Measurements from ENCODE around the gene NMT1. TPM values are rescaled to one million over a fixed set of nuclear protein-coding genes. Genes with fewer than 3 reads are reported as not detected.

Gene NMT1
- total and polyA plus RNA-seq, 2 of the 13 experiments (the other 11 are each of a cell fraction or from before 2014, with no cell fraction given), result 75.7 to 142 TPM

DNA sequence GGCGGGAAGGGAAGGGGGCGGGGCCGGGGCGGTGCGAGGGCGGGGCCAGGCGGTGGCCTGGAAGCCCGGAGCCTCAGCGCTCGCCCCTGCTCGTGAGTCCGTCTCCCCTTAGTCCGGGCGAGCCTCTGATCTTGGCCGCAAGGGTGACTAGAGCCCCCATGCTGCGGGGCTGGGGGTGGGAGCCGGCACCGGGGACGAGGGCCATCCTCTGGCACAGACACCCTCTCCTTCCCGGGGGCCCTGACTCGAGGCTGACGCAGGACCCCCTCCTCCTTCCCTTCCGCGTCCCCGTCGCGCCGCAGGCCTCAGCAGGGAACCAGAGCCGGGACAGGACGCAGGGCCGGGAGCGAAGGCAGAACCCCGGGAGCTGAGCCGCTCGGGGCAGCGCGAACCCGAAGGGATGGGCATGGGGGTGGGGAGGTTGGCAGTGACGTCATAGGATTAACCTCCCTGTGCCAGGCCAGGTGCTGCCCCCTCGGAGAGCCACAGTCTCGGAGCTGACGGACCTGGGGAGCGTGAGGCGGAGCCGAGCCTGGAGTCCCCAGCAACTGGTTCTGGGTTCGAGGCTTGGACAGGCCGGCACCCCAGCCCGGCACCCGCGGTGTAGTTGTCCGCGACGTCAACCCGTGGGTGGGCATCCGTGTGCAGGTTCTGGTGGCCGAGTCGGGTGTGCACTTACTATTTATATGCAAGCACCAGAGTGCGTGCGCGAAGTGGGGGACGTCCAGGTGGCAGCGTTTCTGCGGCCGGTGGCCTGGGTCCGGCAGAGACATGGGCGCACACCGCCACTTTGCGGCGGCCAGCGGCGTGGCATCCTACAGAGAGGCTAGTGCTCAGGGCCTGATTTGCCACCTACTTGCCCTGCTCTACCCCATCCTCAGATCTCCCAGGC is 71.7 kb downstream of the NMT1 start (continued):
- TF ChIP-seq, protein P1, sequence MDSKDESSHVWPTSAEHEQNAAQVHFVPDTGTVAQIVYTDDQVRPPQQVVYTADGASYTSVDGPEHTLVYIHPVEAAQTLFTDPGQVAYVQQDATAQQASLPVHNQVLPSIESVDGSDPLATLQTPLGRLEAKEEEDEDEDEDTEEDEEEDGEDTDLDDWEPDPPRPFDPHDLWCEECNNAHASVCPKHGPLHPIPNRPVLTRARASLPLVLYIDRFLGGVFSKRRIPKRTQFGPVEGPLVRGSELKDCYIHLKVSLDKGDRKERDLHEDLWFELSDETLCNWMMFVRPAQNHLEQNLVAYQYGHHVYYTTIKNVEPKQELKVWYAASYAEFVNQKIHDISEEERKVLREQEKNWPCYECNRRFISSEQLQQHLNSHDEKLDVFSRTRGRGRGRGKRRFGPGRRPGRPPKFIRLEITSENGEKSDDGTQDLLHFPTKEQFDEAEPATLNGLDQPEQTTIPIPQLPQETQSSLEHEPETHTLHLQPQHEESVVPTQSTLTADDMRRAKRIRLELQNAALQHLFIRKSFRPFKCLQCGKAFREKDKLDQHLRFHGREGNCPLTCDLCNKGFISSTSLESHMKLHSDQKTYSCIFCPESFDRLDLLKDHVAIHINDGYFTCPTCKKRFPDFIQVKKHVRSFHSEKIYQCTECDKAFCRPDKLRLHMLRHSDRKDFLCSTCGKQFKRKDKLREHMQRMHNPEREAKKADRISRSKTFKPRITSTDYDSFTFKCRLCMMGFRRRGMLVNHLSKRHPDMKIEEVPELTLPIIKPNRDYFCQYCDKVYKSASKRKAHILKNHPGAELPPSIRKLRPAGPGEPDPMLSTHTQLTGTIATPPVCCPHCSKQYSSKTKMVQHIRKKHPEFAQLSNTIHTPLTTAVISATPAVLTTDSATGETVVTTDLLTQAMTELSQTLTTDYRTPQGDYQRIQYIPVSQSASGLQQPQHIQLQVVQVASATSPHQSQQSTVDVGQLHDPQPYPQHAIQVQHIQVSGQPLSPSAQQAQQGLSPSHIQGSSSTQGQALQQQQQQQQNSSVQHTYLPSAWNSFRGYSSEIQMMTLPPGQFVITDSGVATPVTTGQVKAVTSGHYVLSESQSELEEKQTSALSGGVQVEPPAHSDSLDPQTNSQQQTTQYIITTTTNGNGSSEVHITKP (CRISPR knock-in tag; IDR thresholded peaks at IDR 0.05; ENCODE audit: low read depth), result 0 out of 2 replicates have a peak, but pooled peaks have one; percentile 41
- TF ChIP-seq, protein P2, sequence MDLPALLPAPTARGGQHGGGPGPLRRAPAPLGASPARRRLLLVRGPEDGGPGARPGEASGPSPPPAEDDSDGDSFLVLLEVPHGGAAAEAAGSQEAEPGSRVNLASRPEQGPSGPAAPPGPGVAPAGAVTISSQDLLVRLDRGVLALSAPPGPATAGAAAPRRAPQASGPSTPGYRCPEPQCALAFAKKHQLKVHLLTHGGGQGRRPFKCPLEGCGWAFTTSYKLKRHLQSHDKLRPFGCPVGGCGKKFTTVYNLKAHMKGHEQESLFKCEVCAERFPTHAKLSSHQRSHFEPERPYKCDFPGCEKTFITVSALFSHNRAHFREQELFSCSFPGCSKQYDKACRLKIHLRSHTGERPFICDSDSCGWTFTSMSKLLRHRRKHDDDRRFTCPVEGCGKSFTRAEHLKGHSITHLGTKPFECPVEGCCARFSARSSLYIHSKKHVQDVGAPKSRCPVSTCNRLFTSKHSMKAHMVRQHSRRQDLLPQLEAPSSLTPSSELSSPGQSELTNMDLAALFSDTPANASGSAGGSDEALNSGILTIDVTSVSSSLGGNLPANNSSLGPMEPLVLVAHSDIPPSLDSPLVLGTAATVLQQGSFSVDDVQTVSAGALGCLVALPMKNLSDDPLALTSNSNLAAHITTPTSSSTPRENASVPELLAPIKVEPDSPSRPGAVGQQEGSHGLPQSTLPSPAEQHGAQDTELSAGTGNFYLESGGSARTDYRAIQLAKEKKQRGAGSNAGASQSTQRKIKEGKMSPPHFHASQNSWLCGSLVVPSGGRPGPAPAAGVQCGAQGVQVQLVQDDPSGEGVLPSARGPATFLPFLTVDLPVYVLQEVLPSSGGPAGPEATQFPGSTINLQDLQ (CRISPR knock-in tag; IDR thresholded peaks at IDR 0.05), result no peak
- TF ChIP-seq, protein P3, sequence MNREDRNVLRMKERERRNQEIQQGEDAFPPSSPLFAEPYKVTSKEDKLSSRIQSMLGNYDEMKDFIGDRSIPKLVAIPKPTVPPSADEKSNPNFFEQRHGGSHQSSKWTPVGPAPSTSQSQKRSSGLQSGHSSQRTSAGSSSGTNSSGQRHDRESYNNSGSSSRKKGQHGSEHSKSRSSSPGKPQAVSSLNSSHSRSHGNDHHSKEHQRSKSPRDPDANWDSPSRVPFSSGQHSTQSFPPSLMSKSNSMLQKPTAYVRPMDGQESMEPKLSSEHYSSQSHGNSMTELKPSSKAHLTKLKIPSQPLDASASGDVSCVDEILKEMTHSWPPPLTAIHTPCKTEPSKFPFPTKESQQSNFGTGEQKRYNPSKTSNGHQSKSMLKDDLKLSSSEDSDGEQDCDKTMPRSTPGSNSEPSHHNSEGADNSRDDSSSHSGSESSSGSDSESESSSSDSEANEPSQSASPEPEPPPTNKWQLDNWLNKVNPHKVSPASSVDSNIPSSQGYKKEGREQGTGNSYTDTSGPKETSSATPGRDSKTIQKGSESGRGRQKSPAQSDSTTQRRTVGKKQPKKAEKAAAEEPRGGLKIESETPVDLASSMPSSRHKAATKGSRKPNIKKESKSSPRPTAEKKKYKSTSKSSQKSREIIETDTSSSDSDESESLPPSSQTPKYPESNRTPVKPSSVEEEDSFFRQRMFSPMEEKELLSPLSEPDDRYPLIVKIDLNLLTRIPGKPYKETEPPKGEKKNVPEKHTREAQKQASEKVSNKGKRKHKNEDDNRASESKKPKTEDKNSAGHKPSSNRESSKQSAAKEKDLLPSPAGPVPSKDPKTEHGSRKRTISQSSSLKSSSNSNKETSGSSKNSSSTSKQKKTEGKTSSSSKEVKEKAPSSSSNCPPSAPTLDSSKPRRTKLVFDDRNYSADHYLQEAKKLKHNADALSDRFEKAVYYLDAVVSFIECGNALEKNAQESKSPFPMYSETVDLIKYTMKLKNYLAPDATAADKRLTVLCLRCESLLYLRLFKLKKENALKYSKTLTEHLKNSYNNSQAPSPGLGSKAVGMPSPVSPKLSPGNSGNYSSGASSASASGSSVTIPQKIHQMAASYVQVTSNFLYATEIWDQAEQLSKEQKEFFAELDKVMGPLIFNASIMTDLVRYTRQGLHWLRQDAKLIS (CRISPR knock-in tag; IDR thresholded peaks at IDR 0.05), result no peak
- TF ChIP-seq ZNF446 (CRISPR knock-in tag; IDR thresholded peaks at IDR 0.05) (no peak), NFKB2 (CRISPR knock-in tag; IDR thresholded peaks at IDR 0.05; ENCODE audit: borderline replicate concordance) (peak; percentile 64; the same call in 1 of the 2 replicates), ELF1 (CRISPR knock-in tag; IDR thresholded peaks at IDR 0.05) (peak; percentile 45), FOXK2 (IDR thresholded peaks at IDR 0.05) (no peak), POGZ (CRISPR knock-in tag; IDR thresholded peaks at IDR 0.05) (peak; percentile 41; the same call in 1 of the 2 replicates), TEAD3 (CRISPR knock-in tag; optimal IDR thresholded peaks at IDR 0.05; ENCODE audit: borderline replicate concordance) (peak; percentile 46), ZNF3 (CRISPR knock-in tag; IDR thresholded peaks at IDR 0.05) (no peak), ZEB1 (IDR thresholded peaks at IDR 0.05; ENCODE audit: insufficient replicate concordance, low read depth) (no peak), SIX1 (CRISPR knock-in tag; IDR thresholded peaks at IDR 0.05; ENCODE audit: borderline replicate concordance) (no peak), HES4 (CRISPR knock-in tag; IDR thresholded peaks at IDR 0.05; ENCODE audit: borderline replicate concordance) (no peak), ZNF326 (CRISPR knock-in tag; IDR thresholded peaks at IDR 0.05; ENCODE audit: borderline replicate concordance) (no peak), ZNF484 (CRISPR knock-in tag; IDR thresholded peaks at IDR 0.05; ENCODE audit: borderline replicate concordance, low read depth) (no peak), POLR2AphosphoS5 (IDR thresholded peaks at IDR 0.05; ENCODE audit: low read depth, low read length) (peak; percentile 66), MTF1 (CRISPR knock-in tag; IDR thresholded peaks at IDR 0.05) (no peak)
- TF ChIP-seq, protein P4, sequence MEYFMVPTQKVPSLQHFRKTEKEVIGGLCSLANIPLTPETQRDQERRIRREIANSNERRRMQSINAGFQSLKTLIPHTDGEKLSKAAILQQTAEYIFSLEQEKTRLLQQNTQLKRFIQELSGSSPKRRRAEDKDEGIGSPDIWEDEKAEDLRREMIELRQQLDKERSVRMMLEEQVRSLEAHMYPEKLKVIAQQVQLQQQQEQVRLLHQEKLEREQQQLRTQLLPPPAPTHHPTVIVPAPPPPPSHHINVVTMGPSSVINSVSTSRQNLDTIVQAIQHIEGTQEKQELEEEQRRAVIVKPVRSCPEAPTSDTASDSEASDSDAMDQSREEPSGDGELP (IDR thresholded peaks at IDR 0.05; ENCODE audit: borderline replicate concordance, low read depth), result peak; percentile 43; the same call in 1 of the 2 replicates

Measured in HepG2 (cell line).